Measurements from ENCODE around the gene HEATR5B. TPM values are rescaled to one million over a fixed set of nuclear protein-coding genes. Genes with fewer than 3 reads are reported as not detected.

Gene HEATR5B
- total and polyA plus RNA-seq, 10 of the 15 experiments (the other 5 are each of a cell fraction or from before 2014, with no cell fraction given): 4.1 to 34.7 (median 17.7) TPM

DNA sequence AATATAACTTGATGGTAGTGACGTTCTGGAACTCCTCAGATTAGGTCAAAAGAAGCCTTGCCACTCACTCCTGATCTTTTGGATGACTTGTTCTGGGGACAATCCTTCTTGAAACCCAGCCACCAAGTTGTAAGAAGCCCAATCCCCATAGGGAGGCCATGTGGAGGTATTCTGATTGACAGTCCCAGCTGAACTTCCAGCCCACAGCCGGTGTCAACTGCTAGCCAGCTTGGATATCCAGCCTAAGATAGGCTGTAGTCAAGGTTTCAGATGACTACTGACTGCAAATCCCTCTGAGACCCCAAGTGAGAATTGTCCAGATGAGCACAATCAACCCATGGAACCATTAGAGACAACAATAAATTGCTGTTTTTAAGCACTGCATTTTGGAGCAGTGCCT lies 41.2 kb upstream of the HEATR5B start:
- ChIA-PET SMC1A (ENCODE audit: uncharacterized antibody, unreplicated experiment) (no interaction called here), RAD21 (ENCODE audit: unreplicated experiment) (no interaction called here), POLR2A (interaction anchor here (0.8 kb wide), 1 partner anchor 11 kb away, joined by 3 read pairs; no protein-coding TSS in a partner anchor), CTCF (no interaction called here)
- Histone ChIP-seq H3K4me1 (ENCODE audit: control insufficient read depth, insufficient read depth, low read length) (no peaks in the 10 kb centered on the region), H3K36me3 (ENCODE audit: control insufficient read depth in 2 of 2, insufficient read depth in 2 of 2, low read length in 1 of 2) (peaks cover 6 to 25% of the 10 kb centered on the region in 2 experiments), H2AFZ (ENCODE audit: control insufficient read depth, low read depth, low read length) (no peak overlapping the region), H3K4me3 (no peak overlapping the region), H3K79me2 (ENCODE audit: control insufficient read depth, insufficient read depth, low read length) (no peaks in the 10 kb centered on the region), H3K9ac (ENCODE audit: control insufficient read depth, insufficient read depth, low read length) (no peak overlapping the region), H4K20me1 (ENCODE audit: control insufficient read depth, insufficient read depth) (no peaks in the 10 kb centered on the region), H3K4me2 (ENCODE audit: control insufficient read depth, insufficient read depth) (no peak overlapping the region), H3K27ac (ENCODE audit: control insufficient read depth, insufficient read depth) (no peak overlapping the region), H3K9me3 (replicated peaks; ENCODE audit: control insufficient read depth, insufficient read depth, low read length) (no peaks in the 10 kb centered on the region), H3K27me3 (replicated peaks in 1 of 2; ENCODE audit: control insufficient read depth in 2 of 2, insufficient read depth in 2 of 2, low read length in 1 of 2) (no peaks in the 10 kb centered on the region)
- BruUV-seq (replicated peaks): no TSS peak
- in situ Hi-C loops (cut with MboI) (no loop called here), intact Hi-C loops (cut with micrococcal nuclease; ENCODE audit: unreplicated experiment) (no loop called here)
- ATAC-seq (no peak), FAIRE-seq (no peak), DNase-seq (ENCODE audit: low read depth, low spot score) (no peak)
- TF ChIP-seq RAD51 (IDR thresholded peaks at IDR 0.05): no peak
- TF ChIP-seq, protein P1, sequence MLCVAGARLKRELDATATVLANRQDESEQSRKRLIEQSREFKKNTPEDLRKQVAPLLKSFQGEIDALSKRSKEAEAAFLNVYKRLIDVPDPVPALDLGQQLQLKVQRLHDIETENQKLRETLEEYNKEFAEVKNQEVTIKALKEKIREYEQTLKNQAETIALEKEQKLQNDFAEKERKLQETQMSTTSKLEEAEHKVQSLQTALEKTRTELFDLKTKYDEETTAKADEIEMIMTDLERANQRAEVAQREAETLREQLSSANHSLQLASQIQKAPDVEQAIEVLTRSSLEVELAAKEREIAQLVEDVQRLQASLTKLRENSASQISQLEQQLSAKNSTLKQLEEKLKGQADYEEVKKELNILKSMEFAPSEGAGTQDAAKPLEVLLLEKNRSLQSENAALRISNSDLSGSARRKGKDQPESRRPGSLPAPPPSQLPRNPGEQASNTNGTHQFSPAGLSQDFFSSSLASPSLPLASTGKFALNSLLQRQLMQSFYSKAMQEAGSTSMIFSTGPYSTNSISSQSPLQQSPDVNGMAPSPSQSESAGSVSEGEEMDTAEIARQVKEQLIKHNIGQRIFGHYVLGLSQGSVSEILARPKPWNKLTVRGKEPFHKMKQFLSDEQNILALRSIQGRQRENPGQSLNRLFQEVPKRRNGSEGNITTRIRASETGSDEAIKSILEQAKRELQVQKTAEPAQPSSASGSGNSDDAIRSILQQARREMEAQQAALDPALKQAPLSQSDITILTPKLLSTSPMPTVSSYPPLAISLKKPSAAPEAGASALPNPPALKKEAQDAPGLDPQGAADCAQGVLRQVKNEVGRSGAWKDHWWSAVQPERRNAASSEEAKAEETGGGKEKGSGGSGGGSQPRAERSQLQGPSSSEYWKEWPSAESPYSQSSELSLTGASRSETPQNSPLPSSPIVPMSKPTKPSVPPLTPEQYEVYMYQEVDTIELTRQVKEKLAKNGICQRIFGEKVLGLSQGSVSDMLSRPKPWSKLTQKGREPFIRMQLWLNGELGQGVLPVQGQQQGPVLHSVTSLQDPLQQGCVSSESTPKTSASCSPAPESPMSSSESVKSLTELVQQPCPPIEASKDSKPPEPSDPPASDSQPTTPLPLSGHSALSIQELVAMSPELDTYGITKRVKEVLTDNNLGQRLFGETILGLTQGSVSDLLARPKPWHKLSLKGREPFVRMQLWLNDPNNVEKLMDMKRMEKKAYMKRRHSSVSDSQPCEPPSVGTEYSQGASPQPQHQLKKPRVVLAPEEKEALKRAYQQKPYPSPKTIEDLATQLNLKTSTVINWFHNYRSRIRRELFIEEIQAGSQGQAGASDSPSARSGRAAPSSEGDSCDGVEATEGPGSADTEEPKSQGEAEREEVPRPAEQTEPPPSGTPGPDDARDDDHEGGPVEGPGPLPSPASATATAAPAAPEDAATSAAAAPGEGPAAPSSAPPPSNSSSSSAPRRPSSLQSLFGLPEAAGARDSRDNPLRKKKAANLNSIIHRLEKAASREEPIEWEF (IDR thresholded peaks at IDR 0.05; ENCODE audit: insufficient replicate concordance, low read depth, low read length): no peak
- TF ChIP-seq EP300 (IDR thresholded peaks at IDR 0.05; ENCODE audit: borderline replicate concordance in 1 of 2, control insufficient read depth in 1 of 2, low read depth in 2 of 2, low read length in 2 of 2): no peak
- no peak for TF ChIP-seq CTCF (IDR thresholded peaks at IDR 0.05 in 2 of 3, conservative IDR thresholded peaks at IDR 0.05 in 1 of 3; ENCODE audit: control insufficient read depth in 2 of 3, extremely low read depth in 1 of 3, insufficient read depth in 1 of 3, low read depth in 3 of 3, low read length in 3 of 3)
- TF ChIP-seq ETV6 (conservative IDR thresholded peaks at IDR 0.05 in 1 of 2, IDR thresholded peaks at IDR 0.05 in 1 of 2; ENCODE audit: borderline replicate concordance in 1 of 2, low read depth in 1 of 2): no peak
- WGBS (ENCODE audit: insufficient coverage, insufficient replicate concordance, low lambda C conversion rate, missing lambda C conversion rate): 100% methylated on average over 2 of the region's 2 CpGs

Measured in GM12878 (cell line).